ENCODE data around the gene TESK1. TPM values are rescaled to one million over a fixed set of nuclear protein-coding genes. Genes with fewer than 3 reads are reported as not detected.

The TESK1 gene
- total and polyA plus RNA-seq, 2 of the 4 experiments (the other 2 are of a cell fraction): 3.4 to 21.0 TPM

- peaks cover 16% of the 10 kb centered on the region; the same call in 1 of the 2 replicates for H3K36me3 ChIP-seq (ENCODE audit: control insufficient read depth, insufficient read depth, low read length)
- H2BK5ac ChIP-seq (ENCODE audit: low read depth, low read length, poor library complexity, severe bottlenecking): peak overlapping the region; percentile 89
- no peaks in the 10 kb centered on the region for H3K27me3 ChIP-seq (ENCODE audit: control insufficient read depth, insufficient read depth, low read length)
- H3K23ac ChIP-seq (ENCODE audit: low read depth, low read length): peak overlapping the region; percentile 87; the same call in 1 of the 2 replicates
- peak overlapping the region; percentile 61 for H2BK120ac ChIP-seq (ENCODE audit: low read depth, low read length)
- TF ChIP-seq BHLHE40 (IDR thresholded peaks at IDR 0.05; ENCODE audit: low read depth, low read length): 0 out of 2 replicates have a peak, but pooled peaks have one; percentile 4
- TF ChIP-seq RFX5 (IDR thresholded peaks at IDR 0.05; ENCODE audit: low read depth, low read length): peak; percentile 57
- TF ChIP-seq SMC3 (IDR thresholded peaks at IDR 0.05; ENCODE audit: low read depth, low read length): peak; percentile 51
- TF ChIP-seq NFE2L2 (IDR thresholded peaks at IDR 0.05; ENCODE audit: low read depth, low read length): peak; percentile 53; the same call in 1 of the 2 replicates
- peak; percentile 75 for TF ChIP-seq MXI1 (IDR thresholded peaks at IDR 0.05; ENCODE audit: borderline replicate concordance, low read depth, low read length)
- TF ChIP-seq CHD1 (IDR thresholded peaks at IDR 0.05; ENCODE audit: low read depth, low read length): no peak
- no peak for TF ChIP-seq ELK1 (IDR thresholded peaks at IDR 0.05; ENCODE audit: borderline replicate concordance, low read depth, low read length)
- TF ChIP-seq POLR2A (IDR thresholded peaks at IDR 0.05; ENCODE audit: low read depth, low read length): peak; percentile 85
- peak; percentile 82 for TF ChIP-seq CTCF (conservative IDR thresholded peaks at IDR 0.05; ENCODE audit: low read depth, low read length)
- peak; percentile 62 for TF ChIP-seq RAD21 (IDR thresholded peaks at IDR 0.05; ENCODE audit: low read length)
- TF ChIP-seq USF2 (IDR thresholded peaks at IDR 0.05; ENCODE audit: low read depth, low read length): peak; percentile 23; the same call in 1 of the 2 replicates
- no peak for TF ChIP-seq FOS (IDR thresholded peaks at IDR 0.05; ENCODE audit: low read depth, low read length)
- peak; percentile 89; the same call in 1 of the 2 replicates for TF ChIP-seq MAZ (IDR thresholded peaks at IDR 0.05; ENCODE audit: borderline replicate concordance, low read depth, low read length)
- peak overlapping the region; percentile 97 for H2AFZ ChIP-seq (replicated peaks; ENCODE audit: low read length, poor library complexity)
- no TSS peak for BruUV-seq (replicated peaks)
- POLR2A ChIA-PET (ENCODE audit: unreplicated experiment): interaction anchor here (0.6 kb wide), 1 partner anchor 648 kb away, joined by 4 read pairs; no protein-coding TSS in a partner anchor
- H3K9me3 ChIP-seq (ENCODE audit: control insufficient read depth, insufficient read depth, low read length): no peaks in the 10 kb centered on the region
- peak overlapping the region; percentile 75 for H3K27ac ChIP-seq (ENCODE audit: insufficient read depth, low read length)
- 0 out of 2 replicates have a peak overlapping the region, but pooled peaks have one; percentile 10 for H2AK5ac ChIP-seq (ENCODE audit: low read depth, low read length)
- peak overlapping the region; percentile 90 for H3K14ac ChIP-seq (replicated peaks; ENCODE audit: low read depth, low read length)
- peak overlapping the region; percentile 64; the same call in 1 of the 3 replicates for H2BK15ac ChIP-seq (ENCODE audit: low read depth, low read length)
- WGBS, 2 experiments (ENCODE audit: extremely low coverage in 2 of 2, insufficient read length in 1 of 2): 0% methylated on average over 32 of the region's 41 CpGs; no CpG with 5 or more reads in 1 of the 2 experiments
- peak overlapping the region; percentile 53 for H3K4me3 ChIP-seq (ENCODE audit: insufficient read depth, low read depth, low read length)
- peak; percentile 99 for DNase-seq
- H3K4me1 ChIP-seq (ENCODE audit: control insufficient read depth, insufficient read depth, low read length): peaks cover 5% of the 10 kb centered on the region
- H4K20me1 ChIP-seq (ENCODE audit: insufficient read depth, low read length): peaks cover 8% of the 10 kb centered on the region; the same call in 1 of the 2 replicates
- peak overlapping the region; percentile 82 for H3K4ac ChIP-seq (ENCODE audit: low read depth, low read length)
- peak; percentile 94 for ATAC-seq (ENCODE audit: low read depth)
- in situ Hi-C loops (cut with MboI; ENCODE audit: low sequenced_read_pairs) (no loop called here), dilution Hi-C loops (cut with HindIII; ENCODE audit: low sequenced_read_pairs, unreplicated experiment) (no loop called here), intact Hi-C loops (cut with micrococcal nuclease) (loop anchor here (1.0 to 10.0 kb wide), 5 partner anchors 53 to 487 kb away; partner anchors contain the start of genes ATOSB, CCDC107, RMRP and TPM2)
- no peak overlapping the region for H3K56ac ChIP-seq (ENCODE audit: extremely low read depth, insufficient read depth, low read length)
- peak overlapping the region; percentile 94 for H2AK9ac ChIP-seq (replicated peaks; ENCODE audit: low read depth, low read length, poor library complexity)
- peak overlapping the region; percentile 58; the same call in 1 of the 2 replicates for H4K91ac ChIP-seq (ENCODE audit: insufficient read depth, low read depth, low read length)
- peak overlapping the region; percentile 40; the same call in 1 of the 2 replicates for H2BK20ac ChIP-seq (ENCODE audit: low read depth, low read length)
- peak overlapping the region; percentile 70 for H3K18ac ChIP-seq (ENCODE audit: low read depth, low read length)
- peak overlapping the region; percentile 90 for H3K4me2 ChIP-seq (ENCODE audit: low read depth, low read length)
- peak overlapping the region; percentile 74 to 97 for H4K8ac ChIP-seq (ENCODE audit: low read depth in 2 of 2, low read length in 2 of 2)
- CTCF ChIA-PET: interaction anchor here (0.8 to 1.6 kb wide), 7 partner anchors 12 to 493 kb away, joined by 3 to 4 read pairs (median 3); partner anchors contain the start of genes CCDC107 and RMRP
- H3K9ac ChIP-seq (ENCODE audit: low read depth, low read length): peak overlapping the region; percentile 66
- H3K79me1 ChIP-seq (ENCODE audit: low read depth in 1 of 2, low read length in 2 of 2): peaks cover 9 to 28% of the 10 kb centered on the region in 2 experiments; a peak in 3 of 4 replicates
- H4K5ac ChIP-seq (ENCODE audit: low read depth, low read length): peak overlapping the region; percentile 62
- H3K9me1 ChIP-seq (ENCODE audit: insufficient read depth, low read length): peaks cover 6% of the 10 kb centered on the region; the same call in 1 of the 2 replicates
These were observed 980 bp upstream of the TESK1 start for GRCh38 chr9:35603986-35604577.

All from IMR-90 (cell line).